GM18517 (cell line): ENCODE results near the gene IL1RL2.

ENCODE experiments used
- ATAC-seq: cut with Tn5 transposase; IDR thresholded peaks from one replicate; pipeline ENCODE4 v1.9.1; 2021; ENCODE audit warnings: mild to moderate bottlenecking, moderate library complexity; ENCODE audit not compliant: unreplicated experiment

IL1RL2 gene

DNA sequence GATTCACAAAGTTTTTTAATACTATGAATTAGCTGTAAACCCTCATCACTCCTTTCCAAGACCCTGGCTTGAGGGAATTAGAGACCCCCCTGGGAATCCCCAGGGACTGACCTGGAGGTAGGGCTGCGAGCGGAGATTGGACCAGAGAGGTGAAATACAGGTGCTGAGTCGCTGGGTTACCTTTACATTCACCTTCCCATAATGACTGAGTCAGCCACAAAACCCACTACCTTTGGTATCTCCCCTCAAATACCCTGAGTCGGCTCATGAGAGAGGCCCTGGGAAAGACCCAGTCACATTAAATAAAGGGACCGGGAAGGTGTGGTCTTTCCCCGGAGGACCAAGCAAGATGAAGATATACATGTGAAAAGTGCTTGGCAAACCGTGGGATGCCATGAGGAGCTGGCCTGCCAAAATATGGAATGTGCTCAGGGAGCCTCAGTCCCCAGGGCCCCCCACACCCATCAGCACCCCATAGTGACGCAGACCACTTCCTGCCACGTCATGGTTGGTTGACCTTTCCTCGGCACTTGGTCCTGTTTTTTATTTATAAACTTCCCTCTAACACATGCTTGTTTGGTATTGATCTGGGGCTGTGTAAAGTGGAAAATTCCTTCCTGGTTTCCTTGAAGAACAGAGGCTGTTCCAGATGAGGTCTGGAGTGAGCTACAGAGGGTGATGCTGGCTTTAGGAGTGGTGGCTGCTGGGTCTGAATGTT is 51.4 kb downstream of the IL1RL2 start:
- ATAC-seq = no peak

DNA sequence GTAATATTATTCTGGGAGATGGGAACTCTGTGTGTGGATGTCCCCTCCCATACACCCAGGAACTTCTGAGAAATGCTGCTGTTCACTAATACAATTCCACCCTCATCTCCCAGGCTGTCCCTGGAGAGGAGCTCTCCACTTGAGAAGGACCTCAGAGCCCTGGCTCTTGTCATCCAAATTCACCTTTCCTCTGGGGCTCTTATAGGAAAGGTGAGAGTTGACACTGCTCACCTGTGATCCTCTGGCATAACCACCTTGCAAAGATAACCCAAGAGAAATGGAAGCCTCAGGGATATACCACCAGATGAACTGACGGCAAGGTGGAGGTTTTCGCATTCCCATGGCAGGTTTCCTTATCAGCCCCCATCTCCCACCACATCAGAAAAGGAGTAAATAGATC is 52.0 kb downstream of the IL1RL2 start:
- ATAC-seq = no peak

DNA sequence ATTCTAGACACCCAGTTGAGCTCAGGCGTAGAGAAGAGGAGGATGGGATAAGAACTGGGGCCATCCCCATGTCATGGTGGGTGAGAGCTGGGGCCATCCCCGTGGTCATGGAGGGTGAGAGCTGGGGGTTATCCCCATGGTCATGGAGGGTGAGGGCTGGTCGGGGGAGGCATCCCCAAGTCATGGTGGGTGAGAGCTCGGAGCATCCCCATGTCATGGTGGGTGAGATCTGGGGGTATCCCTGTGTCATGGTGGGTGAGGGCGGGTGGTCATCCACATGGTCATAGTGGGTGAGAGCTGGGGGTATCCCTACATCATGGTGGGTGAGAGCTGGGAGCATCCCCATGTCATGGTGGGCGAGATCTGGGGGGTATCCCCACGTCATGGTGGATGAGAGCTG is 52.5 kb downstream of the IL1RL2 start:
- no peak for ATAC-seq

DNA sequence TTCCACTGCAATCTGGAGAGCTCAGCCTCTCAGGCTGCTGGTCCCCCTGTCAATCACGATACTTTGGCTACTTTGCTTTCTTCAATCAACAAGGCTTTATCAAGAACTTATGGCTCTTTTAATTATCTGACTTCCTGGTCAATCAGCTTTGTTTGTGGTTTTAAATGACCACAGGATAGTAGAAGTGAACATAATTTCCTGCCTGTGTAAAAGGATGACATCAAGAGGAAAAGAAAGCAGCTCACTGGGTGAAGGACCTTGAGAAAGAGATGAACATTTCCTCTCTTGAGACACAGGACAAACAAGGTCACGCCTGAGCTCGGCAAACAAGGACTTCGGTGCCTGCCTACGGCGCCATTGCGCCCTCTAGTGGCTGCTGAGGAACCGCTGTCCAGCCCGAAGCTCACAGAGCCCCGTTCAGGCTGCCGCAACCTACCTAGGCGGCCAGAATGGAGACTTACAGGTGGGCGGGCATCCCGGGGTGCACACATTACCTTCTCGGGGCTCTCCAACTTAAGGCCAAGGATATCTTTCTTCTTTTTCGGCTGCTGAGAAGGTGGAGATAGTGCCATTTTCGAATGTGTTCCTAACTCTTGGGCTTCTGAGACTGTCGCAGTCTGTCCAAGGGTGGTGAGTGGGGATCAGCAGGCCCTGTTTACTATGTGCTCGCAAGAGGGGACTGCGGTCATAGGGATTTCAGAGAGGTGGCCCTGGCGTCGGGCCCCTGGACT is 54.0 kb downstream of the IL1RL2 start:
- peak; percentile 91 for ATAC-seq

DNA sequence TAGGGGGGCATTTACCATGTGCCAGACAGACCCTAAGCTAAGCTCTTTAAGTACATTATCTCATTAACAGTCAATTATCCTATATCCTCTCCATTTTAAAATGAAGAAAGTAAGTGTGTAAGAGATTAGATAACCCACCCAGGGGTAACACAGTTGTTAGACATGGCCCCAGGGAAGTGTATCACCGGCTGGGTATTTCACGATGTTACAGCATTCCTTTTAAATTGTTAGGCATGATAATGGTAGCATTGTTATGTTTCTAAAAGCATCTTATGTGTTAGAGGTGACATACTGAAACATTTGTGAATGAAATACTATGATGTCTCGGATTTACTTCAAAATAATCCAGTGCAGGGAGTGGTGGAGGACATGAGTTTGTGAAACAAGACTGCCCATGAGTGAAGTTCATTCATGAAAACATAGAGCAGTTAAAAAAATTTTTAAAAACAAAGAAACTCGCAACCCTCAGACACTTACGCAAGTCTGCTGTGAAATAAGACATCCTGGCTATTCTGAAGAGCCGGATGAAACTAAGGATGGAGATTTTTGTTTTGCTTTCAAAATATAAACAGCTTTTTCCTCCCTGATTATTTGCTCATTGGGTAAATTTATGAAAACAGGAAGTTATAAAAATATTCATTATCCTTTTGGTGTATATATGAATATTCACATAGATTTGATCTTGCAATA is 54.9 kb downstream of the IL1RL2 start:
- ATAC-seq = no peak

DNA sequence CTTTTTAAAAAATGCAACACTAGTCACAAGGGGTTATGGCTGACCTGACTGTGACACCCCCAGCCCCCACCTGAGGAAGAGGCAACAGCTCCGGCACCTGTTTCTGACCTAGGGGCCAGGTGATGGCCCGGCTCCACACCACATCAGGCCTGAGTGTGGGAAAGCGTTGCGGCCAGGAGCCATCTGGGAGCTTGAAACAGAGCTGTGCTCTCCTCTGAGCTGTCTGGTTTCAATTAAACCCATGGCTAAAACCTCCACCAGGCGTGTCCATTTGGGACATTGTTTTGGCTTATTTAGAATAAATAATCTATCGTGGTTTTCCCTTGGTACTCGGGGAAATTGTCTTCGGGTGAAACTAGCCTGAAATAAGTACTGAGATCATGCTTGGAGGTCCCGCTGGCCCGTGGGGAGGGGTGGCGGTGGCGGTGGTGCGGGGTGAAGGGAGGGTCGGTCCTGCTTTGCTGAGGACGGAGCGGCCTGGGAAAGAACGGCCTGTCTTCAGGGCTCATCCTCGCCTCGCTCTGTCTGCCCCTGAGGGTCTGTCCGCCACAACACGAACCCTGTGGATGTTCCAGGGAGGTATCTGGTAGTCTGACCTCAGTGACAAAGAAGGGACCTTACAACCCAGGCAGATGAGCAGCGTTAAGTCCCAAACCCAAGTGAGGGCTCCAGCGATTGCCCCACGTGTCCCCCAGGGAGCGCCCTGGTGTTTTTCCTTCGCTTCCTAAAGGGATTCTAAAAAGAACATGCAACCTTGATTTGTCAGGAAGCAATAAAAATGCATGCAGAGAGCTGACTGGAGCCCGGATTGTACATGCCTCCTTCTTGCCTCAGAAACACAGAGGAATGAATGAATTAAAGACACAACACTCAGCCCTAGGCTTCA is 58.7 kb downstream of the IL1RL2 start:
- ATAC-seq = no peak

DNA sequence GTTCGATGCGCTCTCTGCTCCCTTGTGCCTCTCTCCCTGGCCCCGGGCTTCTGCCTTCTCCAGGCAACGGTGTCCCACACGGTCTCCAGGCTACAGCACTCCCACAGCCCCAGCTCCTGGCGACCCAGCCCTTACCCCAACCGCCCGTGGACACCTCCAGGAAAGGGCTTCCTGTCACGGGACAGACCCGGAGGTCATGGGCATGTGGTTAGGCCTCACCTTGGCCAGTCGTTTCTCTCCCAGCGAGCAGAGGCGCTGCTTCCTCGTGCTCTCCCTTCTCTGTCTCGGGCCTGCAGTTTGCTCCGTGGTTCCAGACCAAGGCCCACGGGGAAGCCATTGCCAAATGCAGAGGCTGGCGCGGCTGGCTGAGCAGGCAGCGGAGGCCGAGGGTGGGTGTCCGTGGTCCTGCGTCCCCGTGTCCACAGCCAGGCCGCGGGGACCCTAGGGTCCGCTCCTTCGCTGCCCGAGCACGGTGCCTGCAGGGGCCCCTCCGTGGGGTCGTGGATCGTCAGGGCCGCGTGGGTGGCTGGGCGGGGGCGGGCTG is 63.5 kb downstream of the IL1RL2 start:
- no peak for ATAC-seq

DNA sequence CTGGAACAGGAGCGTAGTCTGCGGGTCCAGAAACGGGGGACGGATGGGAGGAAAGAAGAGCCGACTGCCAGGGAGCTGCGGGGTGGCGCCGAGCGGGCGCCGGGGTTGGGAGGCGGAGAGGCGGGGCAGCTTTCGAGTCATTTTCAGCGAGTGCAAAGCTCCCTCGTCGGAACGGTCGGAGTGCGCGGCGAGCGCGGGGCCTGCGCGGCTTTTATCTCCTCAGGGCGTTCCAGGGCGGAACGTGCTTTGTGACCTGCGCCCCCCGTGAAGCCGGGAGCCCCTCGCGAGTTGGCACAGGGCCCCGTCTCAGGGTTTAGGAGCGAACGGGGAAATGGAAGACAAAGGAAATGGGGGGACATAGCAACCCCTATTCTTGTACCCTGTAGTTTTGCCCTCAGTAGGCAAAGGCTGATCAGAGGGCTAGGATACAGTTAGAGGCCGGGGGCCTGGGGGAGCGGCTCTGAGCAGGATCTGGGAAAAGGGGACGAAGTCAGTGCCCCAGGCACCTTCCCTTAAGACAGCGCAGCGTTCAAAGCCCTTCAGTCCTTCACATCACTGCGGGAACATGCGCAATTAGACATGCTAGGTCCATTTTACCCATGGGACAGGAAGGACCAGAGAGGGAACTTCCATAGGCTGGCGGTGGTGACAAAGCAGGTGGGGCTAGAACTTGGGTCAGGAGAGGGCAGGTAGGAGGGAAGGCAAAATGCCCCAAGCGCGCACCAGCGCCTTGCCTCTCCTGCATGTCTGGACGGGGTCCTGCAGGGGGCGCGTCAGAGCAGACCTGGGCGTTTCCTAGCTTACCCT is 64.4 kb downstream of the IL1RL2 start:
- no peak for ATAC-seq

DNA sequence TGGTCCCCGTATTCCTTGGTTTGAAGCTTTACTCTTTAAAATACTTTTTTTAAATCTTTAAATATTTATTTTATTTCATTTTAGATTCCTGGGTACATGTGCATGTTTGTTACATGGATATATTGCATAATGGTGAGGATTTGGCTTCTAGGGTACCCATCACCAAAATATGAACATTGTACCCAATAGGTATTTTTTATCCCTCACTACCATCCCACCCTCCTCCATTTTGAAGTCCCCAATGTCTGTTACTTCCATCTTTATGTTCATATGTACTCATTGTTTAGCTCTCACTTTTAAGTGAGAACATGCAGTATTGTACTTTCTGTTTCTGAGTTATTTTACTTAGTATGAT is 65.0 kb downstream of the IL1RL2 start:
- no peak for ATAC-seq

DNA sequence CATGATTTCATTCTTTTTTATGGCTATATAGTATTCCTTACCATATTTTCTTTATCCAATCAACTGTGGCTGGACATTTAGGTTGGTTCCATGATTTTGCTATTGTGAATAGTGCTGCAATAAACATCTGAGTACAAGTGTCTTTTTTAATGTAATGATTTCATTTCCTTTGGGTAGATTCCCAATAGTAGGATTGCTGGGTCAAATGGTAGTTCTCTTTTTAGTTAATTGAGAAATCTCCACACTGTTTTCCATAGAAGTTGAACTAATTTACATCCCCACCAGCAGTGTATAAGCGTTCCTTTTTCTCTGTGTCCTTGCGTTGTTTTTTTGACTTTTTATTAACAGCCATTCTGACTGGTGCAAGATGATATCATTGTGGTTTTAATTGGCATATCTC is 65.4 kb downstream of the IL1RL2 start:
- no peak for ATAC-seq

DNA sequence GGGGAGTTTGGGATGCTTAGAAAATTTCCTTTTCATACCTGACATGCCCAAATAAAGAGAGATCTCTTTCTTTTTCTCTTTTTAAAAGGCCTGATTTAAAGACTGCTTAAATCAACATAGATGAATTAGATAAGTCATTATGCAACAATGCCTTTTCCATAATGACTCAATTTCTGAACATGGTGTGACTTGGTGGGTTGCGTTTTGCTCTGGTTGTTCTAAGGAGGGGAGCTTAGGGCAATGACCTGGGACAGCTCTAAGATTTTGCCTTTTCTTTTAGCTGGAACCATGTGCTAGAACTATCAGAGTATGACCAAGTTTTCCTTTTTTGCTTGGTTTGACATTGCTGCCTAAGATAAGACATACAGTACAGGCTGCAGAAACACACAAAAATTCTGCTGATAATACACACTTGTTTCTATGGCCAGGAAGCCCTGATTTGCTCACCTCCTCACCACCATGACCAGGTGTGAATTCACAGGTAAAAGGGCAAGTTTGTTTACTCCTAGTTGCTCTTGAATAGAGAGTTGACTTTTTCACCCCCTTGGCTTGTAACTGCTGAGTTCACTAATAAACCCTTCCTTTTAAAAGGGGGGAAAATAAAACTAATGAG is 66.4 kb downstream of the IL1RL2 start:
- no peak for ATAC-seq

DNA sequence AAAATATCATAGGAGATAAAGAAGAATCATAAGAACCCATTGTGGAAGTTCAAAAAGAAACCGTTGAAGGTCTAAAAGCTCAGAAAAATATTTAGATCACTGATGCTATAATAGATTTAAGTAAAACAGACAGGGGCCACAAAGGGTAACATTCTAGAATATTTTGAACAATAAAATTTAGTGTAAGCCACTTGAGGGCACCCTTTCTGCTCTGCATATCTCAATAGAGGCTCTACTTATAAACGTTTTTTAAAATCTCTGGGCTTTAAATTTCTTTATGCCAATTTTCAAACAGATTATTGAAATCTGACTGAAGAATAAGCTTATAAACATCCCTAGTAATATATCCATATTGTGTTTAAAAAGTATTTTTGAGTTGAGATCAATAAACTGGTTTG is 66.9 kb downstream of the IL1RL2 start:
- ATAC-seq = no peak

DNA sequence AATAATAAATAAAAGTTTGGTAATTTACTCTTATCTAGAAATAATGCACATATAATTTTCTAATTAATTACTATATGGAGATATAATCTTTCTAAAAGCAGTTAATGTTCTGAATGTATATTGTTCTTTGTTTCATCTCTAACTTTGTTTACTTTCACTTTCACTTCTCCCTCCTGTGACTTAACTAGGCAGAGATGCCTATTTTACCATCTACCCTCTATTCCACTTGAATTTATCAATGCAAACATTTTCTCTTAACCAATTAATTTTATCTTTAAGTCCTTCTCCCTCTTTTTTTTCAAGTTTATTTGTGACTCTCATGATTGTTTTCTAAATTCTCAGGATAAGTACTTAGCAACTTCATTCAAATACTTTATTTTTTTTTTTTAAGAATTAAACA is 69.5 kb downstream of the IL1RL2 start:
- ATAC-seq = no peak

DNA sequence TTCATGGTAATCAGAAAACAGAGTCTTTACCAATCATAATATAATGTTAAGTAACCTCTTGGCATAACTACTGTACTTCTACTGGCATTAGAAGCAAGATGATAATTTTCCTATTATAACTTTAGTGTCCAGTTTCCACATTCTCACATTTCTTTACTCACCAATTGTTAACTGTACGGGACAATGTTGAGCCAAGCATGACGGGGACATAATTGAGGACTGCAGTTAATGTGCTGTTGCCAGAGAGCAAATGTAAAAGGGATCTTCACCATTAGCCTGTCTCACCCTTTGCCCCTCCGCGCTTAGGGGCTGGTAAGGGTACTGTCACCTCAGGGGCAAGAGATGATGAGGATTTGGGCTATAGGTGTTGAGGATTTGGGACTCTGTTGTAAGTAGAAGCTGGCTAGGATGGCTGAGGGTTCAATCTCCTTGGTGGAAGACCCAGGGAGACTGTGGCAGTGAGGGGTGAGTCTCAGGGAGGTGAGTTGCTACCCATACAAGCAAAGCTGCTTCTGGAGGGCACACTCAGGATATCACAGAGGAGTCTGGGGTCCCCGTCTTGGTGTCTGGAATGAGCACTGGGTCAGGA is 70.1 kb downstream of the IL1RL2 start:
- ATAC-seq = no peak

DNA sequence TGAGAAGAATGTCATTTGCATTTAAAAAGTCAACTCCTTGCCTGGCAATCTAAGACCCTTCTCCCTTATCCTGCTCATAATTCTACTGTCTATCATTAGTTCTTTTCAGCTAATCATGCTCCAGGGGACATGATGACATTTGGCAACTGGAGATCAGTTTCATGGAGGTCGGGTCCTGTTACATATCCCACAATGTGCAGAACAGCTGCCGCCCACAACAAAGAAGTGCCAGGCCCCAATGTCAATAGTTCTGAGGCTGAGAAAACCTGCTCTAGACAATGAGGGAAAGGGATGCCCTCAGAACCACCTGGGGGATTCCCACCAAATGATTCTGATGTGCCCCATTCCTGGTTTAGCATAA is 71.2 kb downstream of the IL1RL2 start:
- no peak for ATAC-seq

DNA sequence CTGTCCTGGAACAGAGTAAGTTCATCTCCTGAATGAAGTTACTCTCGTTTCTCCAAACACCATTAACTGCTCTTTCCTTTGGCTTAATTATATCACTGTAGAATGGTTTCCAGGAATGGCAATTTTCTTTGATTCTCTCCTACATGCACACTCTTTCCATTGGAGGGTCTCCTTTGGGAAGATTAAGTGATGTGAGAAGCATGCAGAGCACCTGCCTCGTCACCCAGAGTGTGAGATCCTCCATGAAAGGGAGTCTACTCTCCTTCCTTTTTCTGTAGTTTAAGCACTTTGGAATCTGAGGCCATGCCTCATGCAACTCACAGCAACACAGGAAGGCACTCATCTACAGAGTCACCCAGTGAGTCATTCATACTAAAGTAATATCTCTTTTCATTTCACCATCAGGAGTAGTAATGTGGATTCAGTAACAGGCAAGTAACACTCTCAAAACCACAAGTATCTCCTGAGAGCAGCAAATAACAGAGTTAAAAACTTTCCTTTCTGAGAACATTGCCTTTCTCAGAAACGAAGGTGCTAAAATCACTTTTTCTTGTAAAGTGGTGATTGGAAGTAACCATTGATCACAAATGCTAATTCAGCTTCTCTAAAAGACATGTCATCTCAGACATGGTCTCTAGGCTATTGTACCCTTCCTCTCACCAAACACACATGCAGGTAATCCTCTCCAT is 71.7 kb downstream of the IL1RL2 start:
- ATAC-seq = no peak

DNA sequence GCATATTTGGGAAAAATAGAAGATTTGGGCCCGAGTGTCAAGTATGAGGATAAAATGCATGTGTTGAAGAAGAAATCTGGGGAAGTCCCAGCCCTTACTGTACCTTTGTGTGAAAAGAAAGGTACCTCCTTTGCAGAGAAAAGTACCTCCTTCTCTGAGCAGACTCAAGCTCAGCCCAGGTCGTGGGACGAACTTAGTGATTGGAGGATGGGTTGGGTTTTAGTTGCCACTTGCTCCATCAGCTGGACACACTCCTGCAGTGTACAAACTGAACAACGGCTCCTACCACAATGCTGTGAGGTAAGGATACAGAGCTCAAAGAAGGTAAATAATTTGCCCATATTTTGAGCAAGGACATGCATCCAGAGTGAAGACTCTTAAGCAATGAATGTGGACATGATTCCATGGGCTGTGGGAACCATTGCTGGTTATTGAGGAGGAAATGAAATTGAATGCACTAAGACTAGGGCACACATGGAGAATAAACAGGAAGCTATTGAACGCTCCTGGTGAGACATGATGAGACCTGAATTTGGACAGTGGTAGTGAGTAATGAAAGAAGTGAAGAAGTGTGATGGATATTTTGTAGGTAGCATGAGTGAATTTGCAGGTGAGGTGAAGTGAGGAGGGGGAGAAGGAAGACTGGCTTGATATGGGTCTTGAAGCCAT is 74.8 kb downstream of the IL1RL2 start:
- no peak for ATAC-seq
